H1 (cell line): ENCODE results near the gene PDE8B. TPM values are rescaled to one million over a fixed set of nuclear protein-coding genes. Genes with fewer than 3 reads are reported as not detected.

Experiments
- BCL11A ChIP-seq, 2 experiments: IDR thresholded peaks; one replicate each; pipeline ENCODE4 v1.6.1; 2011; ENCODE audit warnings: low read depth in 2 of 2, low read length in 2 of 2, mild to moderate bottlenecking in 2 of 2
- CHD1 ChIP-seq: IDR thresholded peaks from 2 replicates; pipeline ENCODE4 v1.6.1; 2012; ENCODE audit warnings: low read depth, low read length, improper control_type of control experiment
- CTBP2 ChIP-seq: IDR thresholded peaks from 2 replicates; pipeline ENCODE4 v1.7.0; 2011; ENCODE audit warnings: borderline replicate concordance, mild to moderate bottlenecking, moderate library complexity, mixed read lengths, low read length; ENCODE audit not compliant: insufficient read depth, insufficient read length
- GTF2F1 ChIP-seq: IDR thresholded peaks from 2 replicates; pipeline ENCODE4 v1.6.1; 2012; ENCODE audit warnings: low read depth, low read length, improper control_type of control experiment, borderline replicate concordance
- POLR2AphosphoS5 ChIP-seq: IDR thresholded peaks from 2 replicates; pipeline ENCODE4 v1.6.1; 2011; ENCODE audit warnings: low read depth, low read length
- RBBP5 ChIP-seq: IDR thresholded peaks from 2 replicates; pipeline ENCODE4 v1.7.1; 2012; ENCODE audit warnings: low read depth, mild to moderate bottlenecking, inconsistent platforms, low read length, moderate library complexity, borderline replicate concordance
- SUZ12 ChIP-seq: fragments of 200-600 bp; sonication (generic); IDR thresholded peaks from 2 replicates; pipeline ENCODE4 v1.6.1; 2012; ENCODE audit warnings: mild to moderate bottlenecking, inconsistent platforms, low read length, moderate library complexity, mixed read lengths
- TEAD4 ChIP-seq: IDR thresholded peaks from 2 replicates; pipeline ENCODE4 v1.6.1; 2012; ENCODE audit warnings: low read depth, low read length, inconsistent platforms, mixed read lengths
- polyA plus RNA-seq, 7 experiments: library from polyadenylated mRNA; depleted of rRNA in 3 of 7; stranded (reverse) in 5 of 7; unstranded in 2 of 7; fragments of >200 nt in 5 of 7; fragments of 200-250 nt in 2 of 7; gene quantifications; 1 replicate in 5 of 7; 2 replicates in 1 of 7; 4 replicates in 1 of 7; pipeline versions ENCODE4 v1.2.1 to v1.2.3, GENCODE V29; 2011 to 2013; ENCODE audit warnings: missing spikeins in 2 of 7, mixed read lengths in 2 of 7
- total RNA-seq: library from RNA; stranded (reverse); fragmentation: NEBNext Ultra II Directional; extraction: Animal tissue kit (Norgen Biotek cat#: 25700); gene quantifications from 2 replicates; pipeline ENCODE4 v1.2.1, GENCODE V29; 2021
- TF ChIP-seq, protein P1 (sequence below): fragments of 300-600 bp; sonication (generic); IDR thresholded peaks from 2 replicates; pipeline ENCODE4 v1.7.1; 2012; ENCODE audit warnings: low read length, moderate library complexity, mild to moderate bottlenecking, inconsistent platforms; ENCODE audit not compliant: insufficient replicate concordance

PDE8B gene
- total and polyA plus RNA-seq, 2 of the 8 experiments (the other 6 are each of a cell fraction or from before 2014, with no cell fraction given): 0.32 to 1.1 TPM

DNA sequence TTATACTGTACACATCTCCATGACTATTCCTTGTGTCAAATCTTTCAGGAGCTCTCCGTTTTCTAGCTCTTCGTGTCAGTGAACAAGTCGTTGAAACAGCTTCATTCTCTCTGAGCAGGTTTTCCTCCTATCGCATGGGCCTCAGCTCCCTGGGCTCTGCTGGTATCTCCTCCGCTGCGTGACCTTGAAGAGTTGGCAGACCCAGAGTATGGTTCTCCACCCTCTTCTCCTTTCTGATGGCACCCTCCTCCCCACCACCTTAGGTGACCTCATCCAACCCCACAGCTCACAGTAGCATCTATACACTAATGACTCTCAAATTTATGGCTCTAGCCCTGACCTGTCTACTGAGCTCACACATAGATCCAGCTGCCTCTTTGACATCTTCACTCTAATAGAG is 36.0 kb upstream of the PDE8B start (continued):
- TF ChIP-seq CTBP2 (no peak), RBBP5 (no peak), CHD1 (no peak), GTF2F1 (no peak), SUZ12 (no peak), BCL11A (IDR thresholded peaks at IDR 0.05; ENCODE audit: low read depth in 2 of 2, low read length in 2 of 2) (no peak), TEAD4 (no peak), POLR2AphosphoS5 (no peak)
- TF ChIP-seq, protein P1, sequence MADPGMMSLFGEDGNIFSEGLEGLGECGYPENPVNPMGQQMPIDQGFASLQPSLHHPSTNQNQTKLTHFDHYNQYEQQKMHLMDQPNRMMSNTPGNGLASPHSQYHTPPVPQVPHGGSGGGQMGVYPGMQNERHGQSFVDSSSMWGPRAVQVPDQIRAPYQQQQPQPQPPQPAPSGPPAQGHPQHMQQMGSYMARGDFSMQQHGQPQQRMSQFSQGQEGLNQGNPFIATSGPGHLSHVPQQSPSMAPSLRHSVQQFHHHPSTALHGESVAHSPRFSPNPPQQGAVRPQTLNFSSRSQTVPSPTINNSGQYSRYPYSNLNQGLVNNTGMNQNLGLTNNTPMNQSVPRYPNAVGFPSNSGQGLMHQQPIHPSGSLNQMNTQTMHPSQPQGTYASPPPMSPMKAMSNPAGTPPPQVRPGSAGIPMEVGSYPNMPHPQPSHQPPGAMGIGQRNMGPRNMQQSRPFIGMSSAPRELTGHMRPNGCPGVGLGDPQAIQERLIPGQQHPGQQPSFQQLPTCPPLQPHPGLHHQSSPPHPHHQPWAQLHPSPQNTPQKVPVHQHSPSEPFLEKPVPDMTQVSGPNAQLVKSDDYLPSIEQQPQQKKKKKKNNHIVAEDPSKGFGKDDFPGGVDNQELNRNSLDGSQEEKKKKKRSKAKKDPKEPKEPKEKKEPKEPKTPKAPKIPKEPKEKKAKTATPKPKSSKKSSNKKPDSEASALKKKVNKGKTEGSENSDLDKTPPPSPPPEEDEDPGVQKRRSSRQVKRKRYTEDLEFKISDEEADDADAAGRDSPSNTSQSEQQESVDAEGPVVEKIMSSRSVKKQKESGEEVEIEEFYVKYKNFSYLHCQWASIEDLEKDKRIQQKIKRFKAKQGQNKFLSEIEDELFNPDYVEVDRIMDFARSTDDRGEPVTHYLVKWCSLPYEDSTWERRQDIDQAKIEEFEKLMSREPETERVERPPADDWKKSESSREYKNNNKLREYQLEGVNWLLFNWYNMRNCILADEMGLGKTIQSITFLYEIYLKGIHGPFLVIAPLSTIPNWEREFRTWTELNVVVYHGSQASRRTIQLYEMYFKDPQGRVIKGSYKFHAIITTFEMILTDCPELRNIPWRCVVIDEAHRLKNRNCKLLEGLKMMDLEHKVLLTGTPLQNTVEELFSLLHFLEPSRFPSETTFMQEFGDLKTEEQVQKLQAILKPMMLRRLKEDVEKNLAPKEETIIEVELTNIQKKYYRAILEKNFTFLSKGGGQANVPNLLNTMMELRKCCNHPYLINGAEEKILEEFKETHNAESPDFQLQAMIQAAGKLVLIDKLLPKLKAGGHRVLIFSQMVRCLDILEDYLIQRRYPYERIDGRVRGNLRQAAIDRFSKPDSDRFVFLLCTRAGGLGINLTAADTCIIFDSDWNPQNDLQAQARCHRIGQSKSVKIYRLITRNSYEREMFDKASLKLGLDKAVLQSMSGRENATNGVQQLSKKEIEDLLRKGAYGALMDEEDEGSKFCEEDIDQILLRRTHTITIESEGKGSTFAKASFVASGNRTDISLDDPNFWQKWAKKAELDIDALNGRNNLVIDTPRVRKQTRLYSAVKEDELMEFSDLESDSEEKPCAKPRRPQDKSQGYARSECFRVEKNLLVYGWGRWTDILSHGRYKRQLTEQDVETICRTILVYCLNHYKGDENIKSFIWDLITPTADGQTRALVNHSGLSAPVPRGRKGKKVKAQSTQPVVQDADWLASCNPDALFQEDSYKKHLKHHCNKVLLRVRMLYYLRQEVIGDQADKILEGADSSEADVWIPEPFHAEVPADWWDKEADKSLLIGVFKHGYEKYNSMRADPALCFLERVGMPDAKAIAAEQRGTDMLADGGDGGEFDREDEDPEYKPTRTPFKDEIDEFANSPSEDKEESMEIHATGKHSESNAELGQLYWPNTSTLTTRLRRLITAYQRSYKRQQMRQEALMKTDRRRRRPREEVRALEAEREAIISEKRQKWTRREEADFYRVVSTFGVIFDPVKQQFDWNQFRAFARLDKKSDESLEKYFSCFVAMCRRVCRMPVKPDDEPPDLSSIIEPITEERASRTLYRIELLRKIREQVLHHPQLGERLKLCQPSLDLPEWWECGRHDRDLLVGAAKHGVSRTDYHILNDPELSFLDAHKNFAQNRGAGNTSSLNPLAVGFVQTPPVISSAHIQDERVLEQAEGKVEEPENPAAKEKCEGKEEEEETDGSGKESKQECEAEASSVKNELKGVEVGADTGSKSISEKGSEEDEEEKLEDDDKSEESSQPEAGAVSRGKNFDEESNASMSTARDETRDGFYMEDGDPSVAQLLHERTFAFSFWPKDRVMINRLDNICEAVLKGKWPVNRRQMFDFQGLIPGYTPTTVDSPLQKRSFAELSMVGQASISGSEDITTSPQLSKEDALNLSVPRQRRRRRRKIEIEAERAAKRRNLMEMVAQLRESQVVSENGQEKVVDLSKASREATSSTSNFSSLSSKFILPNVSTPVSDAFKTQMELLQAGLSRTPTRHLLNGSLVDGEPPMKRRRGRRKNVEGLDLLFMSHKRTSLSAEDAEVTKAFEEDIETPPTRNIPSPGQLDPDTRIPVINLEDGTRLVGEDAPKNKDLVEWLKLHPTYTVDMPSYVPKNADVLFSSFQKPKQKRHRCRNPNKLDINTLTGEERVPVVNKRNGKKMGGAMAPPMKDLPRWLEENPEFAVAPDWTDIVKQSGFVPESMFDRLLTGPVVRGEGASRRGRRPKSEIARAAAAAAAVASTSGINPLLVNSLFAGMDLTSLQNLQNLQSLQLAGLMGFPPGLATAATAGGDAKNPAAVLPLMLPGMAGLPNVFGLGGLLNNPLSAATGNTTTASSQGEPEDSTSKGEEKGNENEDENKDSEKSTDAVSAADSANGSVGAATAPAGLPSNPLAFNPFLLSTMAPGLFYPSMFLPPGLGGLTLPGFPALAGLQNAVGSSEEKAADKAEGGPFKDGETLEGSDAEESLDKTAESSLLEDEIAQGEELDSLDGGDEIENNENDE: no peak
